HepG2 (cell line): ENCODE results near the gene ATG16L2.

ENCODE experiments used
- HMGA1 ChIP-seq: sonication (generic); formaldehyde crosslinking; conservative IDR thresholded peaks from 2 replicates; pipeline ENCODE4 v1.4.0; 2020; ENCODE audit warnings: missing genetic modification reagents
- RFX5 ChIP-seq: IDR thresholded peaks from 2 replicates; pipeline ENCODE4 v1.6.1; 2011; ENCODE audit warnings: low read depth, low read length, improper control_type of control experiment
- SP2 ChIP-seq: sonication (generic); formaldehyde crosslinking; IDR thresholded peaks from 2 replicates; pipeline ENCODE4 v1.5.1; 2020; ENCODE audit warnings: mild to moderate bottlenecking, missing genetic modification reagents
- TF ChIP-seq, protein P1 (sequence below), 2 experiments: IDR thresholded peaks; 2 replicates each; pipeline ENCODE4 v1.6.1; 2011 to 2012; ENCODE audit warnings: low read length in 2 of 2, borderline replicate concordance in 1 of 2, low read depth in 1 of 2, mild to moderate bottlenecking in 1 of 2, moderate library complexity in 1 of 2

GRCh38 chr11:72823105-72823804 is 9.0 kb downstream of the ATG16L2 start:
- TF ChIP-seq, protein P1, sequence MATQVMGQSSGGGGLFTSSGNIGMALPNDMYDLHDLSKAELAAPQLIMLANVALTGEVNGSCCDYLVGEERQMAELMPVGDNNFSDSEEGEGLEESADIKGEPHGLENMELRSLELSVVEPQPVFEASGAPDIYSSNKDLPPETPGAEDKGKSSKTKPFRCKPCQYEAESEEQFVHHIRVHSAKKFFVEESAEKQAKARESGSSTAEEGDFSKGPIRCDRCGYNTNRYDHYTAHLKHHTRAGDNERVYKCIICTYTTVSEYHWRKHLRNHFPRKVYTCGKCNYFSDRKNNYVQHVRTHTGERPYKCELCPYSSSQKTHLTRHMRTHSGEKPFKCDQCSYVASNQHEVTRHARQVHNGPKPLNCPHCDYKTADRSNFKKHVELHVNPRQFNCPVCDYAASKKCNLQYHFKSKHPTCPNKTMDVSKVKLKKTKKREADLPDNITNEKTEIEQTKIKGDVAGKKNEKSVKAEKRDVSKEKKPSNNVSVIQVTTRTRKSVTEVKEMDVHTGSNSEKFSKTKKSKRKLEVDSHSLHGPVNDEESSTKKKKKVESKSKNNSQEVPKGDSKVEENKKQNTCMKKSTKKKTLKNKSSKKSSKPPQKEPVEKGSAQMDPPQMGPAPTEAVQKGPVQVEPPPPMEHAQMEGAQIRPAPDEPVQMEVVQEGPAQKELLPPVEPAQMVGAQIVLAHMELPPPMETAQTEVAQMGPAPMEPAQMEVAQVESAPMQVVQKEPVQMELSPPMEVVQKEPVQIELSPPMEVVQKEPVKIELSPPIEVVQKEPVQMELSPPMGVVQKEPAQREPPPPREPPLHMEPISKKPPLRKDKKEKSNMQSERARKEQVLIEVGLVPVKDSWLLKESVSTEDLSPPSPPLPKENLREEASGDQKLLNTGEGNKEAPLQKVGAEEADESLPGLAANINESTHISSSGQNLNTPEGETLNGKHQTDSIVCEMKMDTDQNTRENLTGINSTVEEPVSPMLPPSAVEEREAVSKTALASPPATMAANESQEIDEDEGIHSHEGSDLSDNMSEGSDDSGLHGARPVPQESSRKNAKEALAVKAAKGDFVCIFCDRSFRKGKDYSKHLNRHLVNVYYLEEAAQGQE (IDR thresholded peaks at IDR 0.05; ENCODE audit: borderline replicate concordance in 1 of 2, low read depth in 1 of 2, low read length in 2 of 2), result no peak
- no peak for TF ChIP-seq RFX5
- TF ChIP-seq HMGA1 (CRISPR knock-in tag), result no peak
- TF ChIP-seq SP2 (CRISPR knock-in tag), result no peak
